ENCODE measurements around the gene PLD5. TPM values are rescaled to one million over a fixed set of nuclear protein-coding genes. Genes with fewer than 3 reads are reported as not detected.
"Not testable (repeated sequence)": the region's sequence is repeated elsewhere in the genome, so short reads cannot be mapped to it uniquely, and the experiment has no call there.

Gene PLD5
- total RNA-seq, 1 donor from 2014 or later = 0.06 TPM

DNA sequence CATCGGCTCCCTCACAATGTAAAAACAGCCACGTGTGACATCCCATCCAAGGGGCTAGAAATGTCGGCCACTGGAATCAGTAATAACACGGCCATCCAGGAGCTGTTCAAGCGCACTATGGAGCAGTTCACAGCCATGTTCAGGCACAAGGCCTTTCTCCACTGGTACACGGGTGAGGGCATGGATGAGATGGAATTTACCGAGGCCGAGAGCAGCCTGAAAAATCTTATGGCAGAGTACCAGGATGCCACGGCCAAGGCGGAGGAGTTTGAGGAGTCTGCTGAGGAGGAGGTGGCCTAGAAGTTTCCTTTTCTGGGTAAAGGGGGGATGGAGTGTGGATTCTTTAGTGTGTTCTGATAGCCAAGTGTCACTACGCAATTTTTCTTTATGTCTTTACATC lies 464.5 kb downstream of the PLD5 start:
- DNase-seq (ENCODE audit: low spot score) = no peak

DNA sequence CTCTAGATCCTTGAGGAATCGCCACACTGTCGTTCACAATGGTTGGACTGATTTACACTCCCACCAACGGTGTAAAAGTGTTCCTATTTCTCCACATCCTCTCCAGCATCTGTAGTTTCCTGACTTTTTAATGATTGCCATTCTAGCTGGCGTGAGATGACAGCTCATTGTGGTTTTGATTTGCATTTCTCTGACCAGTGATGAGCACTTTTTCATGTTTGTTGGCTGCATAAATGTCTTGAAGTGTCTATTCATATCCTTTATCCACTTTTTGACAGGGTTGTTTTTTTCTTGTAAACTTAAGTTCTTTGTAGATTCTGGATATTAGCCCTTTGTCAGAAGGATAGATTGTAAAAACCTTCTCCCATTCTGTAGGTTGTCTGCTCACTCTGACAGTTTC lies 465.9 kb downstream of the PLD5 start:
- not testable (repeated sequence) for DNase-seq (ENCODE audit: low spot score)

DNA sequence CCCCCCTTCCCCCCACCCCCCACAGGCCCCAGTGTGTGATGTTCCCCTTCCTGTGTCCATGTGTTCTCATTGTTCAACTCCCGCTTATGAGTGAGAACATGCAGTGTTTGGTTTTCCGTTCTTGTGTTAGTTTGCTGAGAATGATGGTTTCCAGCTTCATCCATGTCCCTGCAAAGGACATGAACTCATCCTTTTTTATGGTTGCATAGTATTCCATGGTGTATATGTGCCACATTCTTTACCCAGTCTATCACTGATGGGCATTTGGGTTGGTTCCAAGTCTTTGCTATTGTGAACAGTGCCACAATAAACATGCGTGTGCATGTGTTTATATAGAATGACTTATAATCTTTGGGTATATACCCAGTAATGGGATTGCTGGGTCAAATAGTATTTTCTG lies 466.3 kb downstream of the PLD5 start:
- DNase-seq (ENCODE audit: low spot score) = not testable (repeated sequence)

DNA sequence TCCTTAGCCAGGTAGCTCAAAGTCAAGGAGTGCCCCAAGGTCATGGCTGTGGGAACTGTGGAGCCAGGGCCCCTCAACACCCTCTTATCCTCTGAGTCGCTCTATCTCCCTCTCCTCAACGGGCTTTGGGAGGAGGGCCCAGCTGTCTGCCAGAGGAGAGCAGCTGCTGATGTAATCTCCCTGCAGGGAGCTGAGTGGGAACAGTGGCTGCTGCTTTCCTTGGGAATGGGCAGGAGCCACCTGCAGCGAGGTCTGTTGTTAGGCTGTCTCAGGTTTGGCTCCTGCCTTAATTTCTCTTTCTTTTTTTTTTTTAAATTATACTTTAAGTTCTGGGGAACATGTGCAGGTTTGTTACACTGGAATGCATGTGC lies 466.8 kb downstream of the PLD5 start:
- no peak for DNase-seq (ENCODE audit: low spot score)

DNA sequence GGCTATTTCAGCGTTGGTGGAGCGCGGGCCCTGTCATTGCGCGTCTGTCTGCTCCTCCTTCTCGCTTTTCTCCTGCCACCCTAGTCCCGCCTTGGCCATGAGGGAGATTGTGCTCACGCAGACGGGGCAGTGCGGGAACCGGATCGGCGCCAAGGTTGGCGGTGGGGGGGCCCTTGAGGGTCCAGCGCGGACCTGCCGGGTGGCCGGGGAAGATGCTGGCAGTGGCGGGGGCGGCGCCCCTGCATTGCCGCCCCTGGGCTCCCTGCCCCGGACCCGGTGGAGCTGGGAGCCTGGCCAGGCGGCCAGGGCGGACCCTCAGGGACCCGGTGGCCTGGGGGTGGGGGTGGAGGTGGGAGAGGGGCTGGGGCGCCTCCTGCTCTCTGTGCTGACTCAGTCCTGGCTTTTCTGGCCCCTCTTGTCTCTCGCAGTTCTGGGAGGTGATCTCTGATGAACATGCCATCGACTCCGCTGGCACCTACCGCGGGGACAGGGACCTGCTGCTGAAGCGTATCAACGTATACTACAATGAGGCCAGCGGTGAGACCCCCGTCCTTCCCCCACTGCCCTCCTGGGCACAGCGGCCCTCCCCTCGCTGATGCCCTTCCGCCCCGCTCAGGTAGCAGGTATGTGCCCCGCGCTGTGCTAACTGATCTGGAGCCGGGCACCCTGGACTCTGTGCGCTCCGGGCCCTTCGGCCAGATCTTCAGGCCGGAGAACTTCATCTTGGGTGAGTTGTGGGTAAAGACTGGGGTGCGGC lies 467.3 kb downstream of the PLD5 start:
- DNase-seq (ENCODE audit: low spot score) = no peak

DNA sequence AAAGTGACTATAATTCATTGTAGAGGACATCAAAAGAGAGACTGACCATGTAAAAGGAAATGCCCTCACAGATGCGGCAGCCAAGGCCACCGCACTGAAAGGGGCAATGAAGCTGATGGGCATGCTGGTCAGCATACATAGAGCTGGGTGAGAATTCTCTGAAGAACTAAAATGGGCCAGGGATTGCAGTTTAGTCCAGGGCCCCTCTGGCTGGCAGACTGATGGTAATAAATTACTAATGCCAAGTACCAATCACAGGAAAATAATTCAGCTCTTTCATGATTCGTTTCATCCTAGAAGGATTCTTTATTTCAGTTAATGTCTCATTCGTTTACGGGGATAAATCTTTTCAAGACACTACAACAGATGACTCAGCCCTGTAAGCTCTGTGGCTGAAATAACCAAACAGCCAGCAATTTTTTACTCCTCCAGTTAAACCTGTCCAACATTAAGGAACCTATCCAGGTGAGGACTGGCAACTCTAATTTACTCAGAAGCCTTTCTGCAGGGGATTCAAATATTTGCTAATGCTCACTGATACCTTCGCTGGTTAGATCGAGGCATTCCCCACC lies 468.7 kb downstream of the PLD5 start:
- DNase-seq (ENCODE audit: low spot score) = no peak

DNA sequence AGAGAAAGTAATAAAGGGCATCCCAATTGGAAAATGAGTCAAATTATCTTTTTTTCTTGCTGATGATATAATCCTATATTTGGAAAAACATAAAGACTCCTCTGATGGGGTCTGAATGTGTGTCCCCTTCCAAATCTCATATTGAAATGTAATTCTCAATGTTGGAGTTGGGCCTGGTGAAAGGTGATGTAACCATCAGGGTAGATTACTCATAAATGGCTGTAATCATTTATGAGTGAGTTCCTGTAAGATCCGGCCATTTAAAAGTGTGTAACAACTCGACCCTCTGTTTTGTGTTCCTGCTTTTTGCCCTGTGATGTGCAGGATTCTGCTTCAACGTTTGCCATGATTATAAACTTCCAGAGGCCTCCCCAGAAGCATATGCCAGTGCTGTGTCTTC lies 481.3 kb downstream of the PLD5 start:
- DNase-seq (ENCODE audit: low spot score) = no peak

DNA sequence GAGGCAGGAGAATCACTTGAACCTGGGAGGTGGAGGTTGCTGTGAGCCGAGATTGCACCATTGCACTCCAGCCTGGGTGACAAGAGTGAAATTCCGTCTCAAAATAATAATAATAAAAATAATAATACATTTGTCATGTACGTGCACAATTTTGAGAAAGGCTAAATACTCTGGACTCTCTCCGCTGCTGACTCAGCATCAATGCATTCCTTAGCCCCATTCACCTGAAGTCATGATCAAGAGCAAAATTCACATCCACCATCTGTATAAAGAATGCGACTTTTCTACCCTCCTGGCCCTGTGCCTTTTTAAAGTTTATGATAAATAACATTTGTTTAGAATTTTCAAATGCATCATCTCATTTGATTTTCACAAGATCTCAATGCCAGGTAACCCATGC lies 490.1 kb downstream of the PLD5 start:
- no peak for DNase-seq (ENCODE audit: low spot score)

DNA sequence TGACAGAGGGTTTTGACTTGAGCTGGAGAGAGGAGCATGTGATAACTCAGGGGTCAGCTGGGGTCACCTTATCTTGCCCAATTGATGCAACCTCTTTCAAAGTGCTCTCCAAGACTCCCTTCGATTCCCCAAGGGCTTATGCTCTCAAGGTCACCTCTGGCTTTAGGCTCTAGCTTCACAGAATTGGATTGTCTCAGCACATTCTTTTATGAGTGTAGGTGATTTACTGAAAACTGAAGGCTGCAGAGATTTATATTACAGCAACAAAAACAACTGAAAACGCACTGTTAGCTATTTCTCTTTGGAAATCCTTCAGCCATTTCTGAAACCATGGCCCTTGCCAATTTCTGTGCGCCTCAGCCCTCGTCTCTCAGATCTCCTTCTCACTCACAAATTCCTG lies 491.1 kb downstream of the PLD5 start:
- no peak for DNase-seq (ENCODE audit: low spot score)

All from mucosa of gallbladder (tissue), 1 donor.